H9 (cell line): ENCODE results near the gene SPA17. TPM values are rescaled to one million over a fixed set of nuclear protein-coding genes. Genes with fewer than 3 reads are reported as not detected.
A peak's percentile ranks its signal among the peaks of the same experiment; 100 is the strongest.

Source experiments
- DNase-seq: peaks from one replicate; pipeline ENCODE4 v3.0.0-alpha.2; 2017
- H2AFZ ChIP-seq: one replicate; pipeline ENCODE4 v1.6.1; 2013; ENCODE audit warnings: mild to moderate bottlenecking, low read length, control low read depth, moderate library complexity
- H2AK5ac ChIP-seq: 2 replicates; pipeline ENCODE4 v1.6.1; 2013; ENCODE audit warnings: low read length, control low read depth, mixed read lengths; ENCODE audit not compliant: insufficient read length
- H2BK120ac ChIP-seq: one replicate; pipeline ENCODE4 v1.6.1; 2013; ENCODE audit warnings: low read depth, mild to moderate bottlenecking, low read length, control low read depth, inconsistent platforms; ENCODE audit not compliant: poor library complexity, severe bottlenecking
- H2BK12ac ChIP-seq: 2 replicates; pipeline ENCODE4 v1.6.1; 2013; ENCODE audit warnings: low read length, control low read depth, mixed read lengths, low read depth; ENCODE audit not compliant: insufficient read length
- H2BK15ac ChIP-seq: 2 replicates; pipeline ENCODE4 v1.6.1; 2013; ENCODE audit warnings: low read depth, low read length, control low read depth
- H2BK20ac ChIP-seq: one replicate; pipeline ENCODE4 v1.6.1; 2013; ENCODE audit warnings: low read depth, mild to moderate bottlenecking, low read length, control low read depth, inconsistent platforms; ENCODE audit not compliant: poor library complexity, severe bottlenecking
- H2BK5ac ChIP-seq: 2 replicates; pipeline ENCODE4 v1.6.1; 2013; ENCODE audit warnings: low read length, control low read depth, mixed read lengths; ENCODE audit not compliant: insufficient read length
- H3K14ac ChIP-seq: 2 replicates; pipeline ENCODE4 v1.6.1; 2013; ENCODE audit warnings: low read length, control low read depth; ENCODE audit not compliant: insufficient read depth
- H3K18ac ChIP-seq: 2 replicates; pipeline ENCODE4 v1.6.1; 2013; ENCODE audit warnings: low read depth, mild to moderate bottlenecking, mixed read lengths, low read length, control low read depth; ENCODE audit not compliant: insufficient read length
- H3K23ac ChIP-seq: 2 replicates; pipeline ENCODE4 v1.6.1; 2013; ENCODE audit warnings: low read length, control low read depth, mixed read lengths, low read depth; ENCODE audit not compliant: insufficient read length
- H3K23me2 ChIP-seq: 2 replicates; pipeline ENCODE4 v1.6.1; 2013; ENCODE audit warnings: low read depth, mild to moderate bottlenecking, mixed read lengths, low read length, control low read depth; ENCODE audit not compliant: insufficient read length, poor library complexity, severe bottlenecking
- H3K27ac ChIP-seq: 2 replicates; pipeline ENCODE4 v1.5.1; 2013; ENCODE audit warnings: low read length, control low read depth, mixed read lengths, low read depth; ENCODE audit not compliant: insufficient read length
- H3K27me3 ChIP-seq: 2 replicates; pipeline ENCODE4 v1.6.1; 2013; ENCODE audit warnings: low read length, control low read depth, inconsistent platforms; ENCODE audit not compliant: insufficient read depth
- H3K4ac ChIP-seq: 2 replicates; pipeline ENCODE4 v1.6.1; 2013; ENCODE audit warnings: low read depth, mild to moderate bottlenecking, control low read depth, inconsistent platforms, low read length, moderate library complexity
- H3K4me1 ChIP-seq: 2 replicates; pipeline ENCODE4 v1.6.1; 2013; ENCODE audit warnings: low read length, control low read depth, inconsistent platforms; ENCODE audit not compliant: insufficient read depth
- H3K4me2 ChIP-seq: 2 replicates; pipeline ENCODE4 v1.6.1; 2013; ENCODE audit warnings: low read length, control low read depth, mixed read lengths; ENCODE audit not compliant: insufficient read length, insufficient read depth
- H3K56ac ChIP-seq: 2 replicates; pipeline ENCODE4 v1.6.1; 2013; ENCODE audit warnings: low read depth, mild to moderate bottlenecking, mixed read lengths, low read length, control low read depth; ENCODE audit not compliant: insufficient read length
- H3K79me1 ChIP-seq: 2 replicates; pipeline ENCODE4 v1.6.1; 2013; ENCODE audit warnings: low read depth, mild to moderate bottlenecking, moderate library complexity, low read length, control low read depth, inconsistent platforms; ENCODE audit not compliant: insufficient read depth, poor library complexity, severe bottlenecking
- H3K79me2 ChIP-seq: 2 replicates; pipeline ENCODE4 v1.6.1; 2013; ENCODE audit warnings: low read length, control low read depth, inconsistent platforms; ENCODE audit not compliant: insufficient read depth
- H3K9ac ChIP-seq: 2 replicates; pipeline ENCODE4 v1.6.1; 2013; ENCODE audit warnings: low read length, control low read depth, mixed read lengths; ENCODE audit not compliant: insufficient read length; ENCODE audit errors: extremely low read depth
- H3K9me3 ChIP-seq: one replicate; pipeline ENCODE4 v1.6.1; 2013; ENCODE audit warnings: low read depth, low read length, inconsistent platforms; ENCODE audit not compliant: control insufficient read depth
- H3T11ph ChIP-seq: one replicate; pipeline ENCODE4 v1.6.1; 2013; ENCODE audit warnings: mild to moderate bottlenecking, low read length, control low read depth, inconsistent platforms
- H4K20me1 ChIP-seq: one replicate; pipeline ENCODE4 v1.6.1; 2013; ENCODE audit not compliant: control insufficient read depth, insufficient read length, insufficient read depth
- H4K5ac ChIP-seq: 2 replicates; pipeline ENCODE4 v1.6.1; 2013; ENCODE audit warnings: low read depth, mild to moderate bottlenecking, mixed read lengths, low read length, control low read depth; ENCODE audit not compliant: insufficient read length
- H4K8ac ChIP-seq: replicated peaks from 2 replicates; pipeline ENCODE4 v1.6.1; 2013; ENCODE audit warnings: low read length, control low read depth, mixed read lengths, low read depth; ENCODE audit not compliant: insufficient read length
- H4K91ac ChIP-seq: 2 replicates; pipeline ENCODE4 v1.6.1; 2013; ENCODE audit warnings: low read depth, mild to moderate bottlenecking, moderate library complexity, mixed read lengths, low read length, control low read depth; ENCODE audit not compliant: insufficient read length
- H3K27ac Mint-ChIP-seq, 3 experiments: 2 replicates in 2 of 3; 3 replicates in 1 of 3; pipeline ENCODE4 v1.8.0; 2020 to 2021; ENCODE audit warnings: mixed read lengths in 3 of 3, mild to moderate bottlenecking in 1 of 3, moderate library complexity in 1 of 3
- H3K27me3 Mint-ChIP-seq: 2 replicates; pipeline ENCODE4 v1.8.0; 2021; ENCODE audit warnings: low read depth, mild to moderate bottlenecking, moderate library complexity, mixed read lengths
- H3K36me3 Mint-ChIP-seq, 3 experiments: 2 replicates in 2 of 3; 3 replicates in 1 of 3; pipeline ENCODE4 v1.8.0; 2020 to 2021; ENCODE audit warnings: low read depth in 3 of 3, mixed read lengths in 3 of 3; ENCODE audit not compliant: insufficient read depth in 1 of 3
- H3K4me1 Mint-ChIP-seq, 2 experiments: 2 replicates each; pipeline ENCODE4 v1.8.0; 2020; ENCODE audit warnings: mixed read lengths in 2 of 2
- H3K4me3 Mint-ChIP-seq, 2 experiments: 2 replicates in 1 of 2; 3 replicates in 1 of 2; pipeline ENCODE4 v1.8.0; 2020 to 2021; ENCODE audit warnings: mild to moderate bottlenecking in 2 of 2, mixed read lengths in 2 of 2, moderate library complexity in 1 of 2
- H3K9me3 Mint-ChIP-seq, 2 experiments: 2 replicates in 1 of 2; 3 replicates in 1 of 2; pipeline ENCODE4 v1.8.0; 2020; ENCODE audit warnings: mild to moderate bottlenecking in 2 of 2, mixed read lengths in 2 of 2, moderate library complexity in 1 of 2
- WGBS: extraction: QIAGEN DNeasy Blood & Tissue Kit; methylation state at CpG from one replicate; pipeline ENCODE4 v1.1.7; 2013; ENCODE audit warnings: missing lambda C conversion rate, low lambda C conversion rate, mixed read lengths; ENCODE audit not compliant: insufficient read length; ENCODE audit errors: extremely low coverage; 5-methylcytosine and 5-hydroxymethylcytosine counted together
- total RNA-seq: library from RNA; stranded (reverse); gene quantifications from 2 replicates; pipeline ENCODE4 v1.2.1, GENCODE V29; 2021
- TF ChIP-seq, protein P1 (sequence below): fragments of 200-600 bp; sonication (generic); conservative IDR thresholded peaks from 3 replicates; pipeline ENCODE4 v1.8.0; 2021; ENCODE audit warnings: antibody characterized with exemption, mild to moderate bottlenecking

Gene SPA17
- total RNA-seq, 1 experiment from 2014 or later, result 6.9 TPM

DNA sequence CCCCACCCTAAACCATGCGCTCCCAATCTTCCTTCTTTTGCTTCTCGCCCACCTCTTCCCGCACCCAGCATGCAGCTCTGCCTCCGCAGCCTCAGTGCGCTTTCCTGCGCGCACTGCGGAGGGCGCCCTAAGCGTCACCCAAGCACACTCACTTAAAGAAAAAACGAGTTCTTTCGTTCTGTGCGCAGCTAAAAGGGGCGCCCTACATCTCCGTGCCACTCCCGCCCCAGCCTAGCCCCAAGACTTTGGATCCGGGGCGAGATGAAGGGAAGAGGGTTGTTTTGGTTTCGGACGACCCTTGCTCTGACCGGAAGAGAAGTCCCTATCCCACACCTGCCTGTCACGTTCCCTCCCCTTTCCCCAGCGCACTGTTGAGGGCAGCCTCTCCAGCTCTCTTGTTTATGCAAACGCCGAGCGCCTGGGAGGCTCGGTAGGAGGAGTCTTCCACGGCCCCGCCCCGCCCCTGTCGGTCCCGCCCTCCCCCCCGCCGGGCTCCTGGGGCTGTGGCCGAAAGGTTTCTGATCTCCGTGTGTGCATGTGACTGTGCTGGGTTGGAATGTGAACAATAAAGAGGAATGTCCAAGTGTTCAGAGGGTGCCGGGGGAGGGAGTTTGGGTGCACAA is 73.0 kb downstream of the SPA17 start:
- Mint-ChIP-seq H3K27me3 (peaks cover 95% of the 10 kb centered on the region), H3K27ac (peak overlapping the region; percentile 17 to 94 (median 56); a peak in 5 of 7 replicates), H3K4me3 (peak overlapping the region; percentile 79 to 92), H3K9me3 (peaks cover 3 to 7% of the 10 kb centered on the region in 2 experiments; a peak in 2 of 5 replicates), H3K4me1 (peaks cover 21 to 33% of the 10 kb centered on the region in 2 experiments), H3K36me3 (no peaks in the 10 kb centered on the region; a peak in 2 of 7 replicates)
- H2BK12ac ChIP-seq, result no peak overlapping the region
- H3K14ac ChIP-seq, result no peak overlapping the region
- no peak overlapping the region for H4K91ac ChIP-seq
- H3K9me3 ChIP-seq, result no peaks in the 10 kb centered on the region
- H3K18ac ChIP-seq, result no peak overlapping the region
- DNase-seq, result peak; percentile 95
- no peaks in the 10 kb centered on the region for H3K79me1 ChIP-seq
- H4K20me1 ChIP-seq, result no peaks in the 10 kb centered on the region
- WGBS, result no CpG with 5 or more reads among the region's 37 CpGs
- H2BK5ac ChIP-seq, result no peak overlapping the region
- TF ChIP-seq, protein P1, sequence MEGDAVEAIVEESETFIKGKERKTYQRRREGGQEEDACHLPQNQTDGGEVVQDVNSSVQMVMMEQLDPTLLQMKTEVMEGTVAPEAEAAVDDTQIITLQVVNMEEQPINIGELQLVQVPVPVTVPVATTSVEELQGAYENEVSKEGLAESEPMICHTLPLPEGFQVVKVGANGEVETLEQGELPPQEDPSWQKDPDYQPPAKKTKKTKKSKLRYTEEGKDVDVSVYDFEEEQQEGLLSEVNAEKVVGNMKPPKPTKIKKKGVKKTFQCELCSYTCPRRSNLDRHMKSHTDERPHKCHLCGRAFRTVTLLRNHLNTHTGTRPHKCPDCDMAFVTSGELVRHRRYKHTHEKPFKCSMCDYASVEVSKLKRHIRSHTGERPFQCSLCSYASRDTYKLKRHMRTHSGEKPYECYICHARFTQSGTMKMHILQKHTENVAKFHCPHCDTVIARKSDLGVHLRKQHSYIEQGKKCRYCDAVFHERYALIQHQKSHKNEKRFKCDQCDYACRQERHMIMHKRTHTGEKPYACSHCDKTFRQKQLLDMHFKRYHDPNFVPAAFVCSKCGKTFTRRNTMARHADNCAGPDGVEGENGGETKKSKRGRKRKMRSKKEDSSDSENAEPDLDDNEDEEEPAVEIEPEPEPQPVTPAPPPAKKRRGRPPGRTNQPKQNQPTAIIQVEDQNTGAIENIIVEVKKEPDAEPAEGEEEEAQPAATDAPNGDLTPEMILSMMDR, result peak; percentile 75
- H2BK120ac ChIP-seq, result no peak overlapping the region
- H2AK5ac ChIP-seq, result no peak overlapping the region
- H4K5ac ChIP-seq, result no peak overlapping the region
- no peaks in the 10 kb centered on the region for H3K79me2 ChIP-seq
- no peak overlapping the region for H2BK20ac ChIP-seq
- H3K9ac ChIP-seq, result no peak overlapping the region
- H3K4me2 ChIP-seq, result peak overlapping the region; percentile 51
- H3K4me1 ChIP-seq, result no peaks in the 10 kb centered on the region
- no peak overlapping the region for H4K8ac ChIP-seq
- H3K27me3 ChIP-seq, result peaks cover 90% of the 10 kb centered on the region
- H2BK15ac ChIP-seq, result no peak overlapping the region
- H2AFZ ChIP-seq, result no peak overlapping the region
- no peak overlapping the region for H3T11ph ChIP-seq
- no peak overlapping the region for H3K56ac ChIP-seq
- no peak overlapping the region for H3K4ac ChIP-seq
- no peak overlapping the region for H3K23ac ChIP-seq
- no peak overlapping the region for H3K27ac ChIP-seq
- H3K23me2 ChIP-seq, result peaks cover 19% of the 10 kb centered on the region

Other genes with a start within 250 kb of the SPA17 start
- gene OR8B4, start 249.0 kb upstream of the SPA17 start, total RNA-seq, result not detected in 2 replicates
- gene OR8B8, start 228.2 kb upstream of the SPA17 start, total RNA-seq, result not detected in 2 replicates
- gene OR8B12, start 130.2 kb upstream of the SPA17 start, total RNA-seq, result not detected in 2 replicates
- not detected in 2 replicates for gene OR8A1, start 103.9 kb upstream of the SPA17 start, total RNA-seq
- gene PANX3, start 62.5 kb upstream of the SPA17 start, total RNA-seq, result not detected in 2 replicates
- gene TBRG1, start 51.0 kb upstream of the SPA17 start, total RNA-seq, result 23.9 and 25.8 TPM in 2 replicates
- gene SIAE, start 165 bp upstream of the SPA17 start, total RNA-seq, result 4.7 and 5.6 TPM in 2 replicates
- gene NRGN, start 66.0 kb downstream of the SPA17 start, total RNA-seq, result 6.4 and 7.0 TPM in 2 replicates
- gene VSIG2, start 78.4 kb downstream of the SPA17 start, total RNA-seq, result not detected in 2 replicates
- 0.33 and 0.92 TPM in 2 replicates for gene ESAM, start 88.4 kb downstream of the SPA17 start, total RNA-seq
- gene MSANTD2, start 126.5 kb downstream of the SPA17 start, total RNA-seq, result 14.5 and 18.1 TPM in 2 replicates
- gene ROBO3, start 191.5 kb downstream of the SPA17 start, total RNA-seq, result 11.8 and 12.6 TPM in 2 replicates
- not detected in 2 replicates for gene ROBO4, start 224.0 kb downstream of the SPA17 start, total RNA-seq
- gene HEPN1, start 245.3 kb downstream of the SPA17 start, total RNA-seq, result not detected in 2 replicates